HCT116 (cell line): ENCODE results near the gene TBCD. TPM values are rescaled to one million over a fixed set of nuclear protein-coding genes. Genes with fewer than 3 reads are reported as not detected.

Experiments used
- ATAC-seq: fragments of 200-7000 bp; cut with Tn5 transposase; 2 replicates; pipeline ENCODE4 v1.9.1; 2020; ENCODE audit warnings: mild to moderate bottlenecking, moderate library complexity
- BruUV-seq: library from RNA; stranded (reverse); fragments of 400-500 nt; replicated peaks from 2 replicates; lab custom pipeline; 2021; lab: Mats Ljungman, UMichigan
- CTCF ChIA-PET: fragments of 300-600 bp; sonication (Branson Sonifier 250); formaldehyde crosslinking; loops from one replicate; lab custom pipeline; 2021; ENCODE audit warnings: antibody characterized with exemption; lab: Charles Lee
- POLR2A ChIA-PET: fragments of 300-600, 350-600 bp; sonication (Branson Sonifier 250); formaldehyde crosslinking; loops from one replicate; lab custom pipeline; 2021; ENCODE audit warnings: antibody characterized with exemption; lab: Charles Lee
- RAD21 ChIA-PET, 2 experiments: fragments of 300-600 bp; sonication (Branson Sonifier 250); formaldehyde crosslinking; loops; one replicate each; lab custom pipeline; 2023; ENCODE audit warnings: low total read pairs in 2 of 2; ENCODE audit not compliant: uncharacterized antibody in 2 of 2, unreplicated experiment in 2 of 2, low non-redundant PET in 1 of 2; lab: Charles Lee
- DNase-seq: peaks from one replicate; pipeline ENCODE4 v3.0.0-alpha.2; 2010; ENCODE audit warnings: low read depth, low spot score
- H2AFZ ChIP-seq: fragments of 200-600 bp; shearing (Covaris generic), sonication (generic); 2 replicates; pipeline ENCODE4 v1.6.1; 2017; ENCODE audit warnings: low read depth, mixed run types, mixed read lengths, antibody characterized with exemption, low read length; ENCODE audit not compliant: poor library complexity, severe bottlenecking
- H3K27ac ChIP-seq: 2 replicates; pipeline ENCODE4 v1.5.1; 2012; ENCODE audit warnings: low read depth, low read length
- H3K27me3 ChIP-seq: fragments of 200-600 bp; sonication (generic); 2 replicates; pipeline ENCODE4 v1.6.1; 2016; ENCODE audit warnings: mixed run types, low read length, mixed read lengths; ENCODE audit not compliant: insufficient read depth
- H3K36me3 ChIP-seq, 2 experiments: fragments of 200-500 bp in 1 of 2; fragments of 200-600 bp in 1 of 2; sonication (Bioruptor generic) in 1 of 2; sonication (generic) in 1 of 2; 2 replicates each; pipeline versions ENCODE4 v1.5.1 to v1.6.1; 2014 to 2016; ENCODE audit warnings: low read length in 2 of 2, inconsistent platforms in 1 of 2, mixed read lengths in 1 of 2, mixed run types in 1 of 2; ENCODE audit not compliant: insufficient read depth in 2 of 2, control insufficient read depth in 1 of 2
- H3K4me1 ChIP-seq, 2 experiments: fragments of 200-600 bp in 1 of 2; sonication (generic) in 1 of 2; 2 replicates each; pipeline versions ENCODE4 v1.5.1 to v1.6.1; 2012 to 2017; ENCODE audit warnings: low read length in 2 of 2, inconsistent platforms in 1 of 2, mild to moderate bottlenecking in 1 of 2, mixed read lengths in 1 of 2, mixed run types in 1 of 2, moderate library complexity in 1 of 2; ENCODE audit not compliant: insufficient read depth in 2 of 2, control insufficient read depth in 1 of 2
- H3K4me2 ChIP-seq: fragments of 200-600 bp; sonication (generic); 2 replicates; pipeline ENCODE4 v1.6.1; 2017; ENCODE audit warnings: mixed run types, low read length, mixed read lengths
- H3K4me3 ChIP-seq, 2 experiments: fragments of 200-600 bp in 1 of 2; sonication (generic) in 1 of 2; replicated peaks in 1 of 2; 2 replicates each; pipeline ENCODE4 v1.5.1; 2011 to 2016; ENCODE audit warnings: low read length in 2 of 2, control low read depth in 1 of 2, low read depth in 1 of 2, mild to moderate bottlenecking in 1 of 2, mixed read lengths in 1 of 2, mixed run types in 1 of 2
- H3K79me2 ChIP-seq: fragments of 200-600 bp; sonication (generic); 2 replicates; pipeline ENCODE4 v1.6.1; 2017; ENCODE audit warnings: mild to moderate bottlenecking, mixed run types, low read length, moderate library complexity, mixed read lengths; ENCODE audit not compliant: insufficient read depth
- H3K9ac ChIP-seq: fragments of 200-600 bp; sonication (generic); 2 replicates; pipeline ENCODE4 v1.6.1; 2016; ENCODE audit warnings: low read length, mixed read lengths
- H3K9me2 ChIP-seq: fragments of 200-600 bp; sonication (generic), shearing (Covaris generic); 2 replicates; pipeline ENCODE4 v1.6.1; 2017; ENCODE audit warnings: mixed run types, mild to moderate bottlenecking, moderate library complexity; ENCODE audit not compliant: insufficient read depth
- H3K9me3 ChIP-seq, 2 experiments: fragments of 200-500 bp in 1 of 2; fragments of 200-600 bp in 1 of 2; sonication (Bioruptor generic) in 1 of 2; sonication (generic) in 1 of 2; 2 replicates each; pipeline ENCODE4 v1.6.1; 2014 to 2017; ENCODE audit warnings: low read length in 2 of 2, mixed read lengths in 2 of 2, inconsistent platforms in 1 of 2, low read depth in 1 of 2, mild to moderate bottlenecking in 1 of 2, mixed run types in 1 of 2, moderate library complexity in 1 of 2; ENCODE audit not compliant: control insufficient read depth in 1 of 2, insufficient read depth in 1 of 2
- H4K20me1 ChIP-seq: fragments of 200-600 bp; sonication (generic), shearing (Covaris generic); 2 replicates; pipeline ENCODE4 v1.6.1; 2017; ENCODE audit warnings: mixed run types, mild to moderate bottlenecking, moderate library complexity; ENCODE audit not compliant: insufficient read depth
- ATF3 ChIP-seq: IDR thresholded peaks from 2 replicates; pipeline ENCODE4 v1.6.1; 2012
- CBX3 ChIP-seq: IDR thresholded peaks from 2 replicates; pipeline ENCODE4 v1.6.1; 2012; ENCODE audit warnings: low read depth
- CEBPB ChIP-seq: IDR thresholded peaks from 2 replicates; pipeline ENCODE4 v1.6.1; 2012; ENCODE audit warnings: low read depth
- CTCF ChIP-seq, 3 experiments: fragments of 200-600 bp in 1 of 3; sonication (generic) in 1 of 3; IDR thresholded peaks in 2 of 3; conservative IDR thresholded peaks in 1 of 3; 2 replicates each; pipeline ENCODE4 v1.5.1; 2012 to 2017; ENCODE audit warnings: low read depth in 2 of 3, low read length in 2 of 3, antibody characterized with exemption in 1 of 3, borderline replicate concordance in 1 of 3, control low read depth in 1 of 3, mild to moderate bottlenecking in 1 of 3, mixed read lengths in 1 of 3, mixed run types in 1 of 3, moderate library complexity in 1 of 3; ENCODE audit not compliant: insufficient read depth in 1 of 3
- EGR1 ChIP-seq: IDR thresholded peaks from 2 replicates; pipeline ENCODE4 v1.6.1; 2012; ENCODE audit warnings: low read depth
- ELF1 ChIP-seq: IDR thresholded peaks from 2 replicates; pipeline ENCODE4 v1.6.1; 2012; ENCODE audit warnings: low read depth, borderline replicate concordance
- EZH2phosphoT487 ChIP-seq: fragments of 200-600 bp; IDR thresholded peaks from 2 replicates; pipeline ENCODE4 v1.6.1; 2018; ENCODE audit warnings: antibody characterized with exemption, borderline replicate concordance
- POLR2A ChIP-seq: IDR thresholded peaks from 2 replicates; pipeline ENCODE4 v1.7.0; 2011; ENCODE audit warnings: borderline replicate concordance; ENCODE audit not compliant: insufficient read depth, insufficient read length; ENCODE audit errors: extremely low read depth
- POLR2AphosphoS5 ChIP-seq: IDR thresholded peaks from 2 replicates; pipeline ENCODE4 v1.6.1; 2011; ENCODE audit warnings: mild to moderate bottlenecking, low read depth, low read length, moderate library complexity
- RAD21 ChIP-seq: IDR thresholded peaks from 2 replicates; pipeline ENCODE4 v1.6.1; 2012; ENCODE audit warnings: low read depth, mild to moderate bottlenecking
- REST ChIP-seq: IDR thresholded peaks from 2 replicates; pipeline ENCODE4 v1.6.1; 2012; ENCODE audit warnings: low read depth
- SIN3A ChIP-seq: IDR thresholded peaks from 2 replicates; pipeline ENCODE4 v1.6.1; 2012; ENCODE audit warnings: low read depth
- SP1 ChIP-seq: IDR thresholded peaks from 2 replicates; pipeline ENCODE4 v1.6.1; 2012; ENCODE audit warnings: low read depth
- SRF ChIP-seq: IDR thresholded peaks from 2 replicates; pipeline ENCODE4 v1.6.1; 2012; ENCODE audit warnings: low read depth
- TCF7L2 ChIP-seq: IDR thresholded peaks from 2 replicates; pipeline ENCODE4 v1.7.0; 2011; ENCODE audit warnings: borderline replicate concordance, inconsistent platforms; ENCODE audit not compliant: insufficient read depth, insufficient read length; ENCODE audit errors: extremely low read depth
- ZBTB33 ChIP-seq: IDR thresholded peaks from 2 replicates; pipeline ENCODE4 v1.6.1; 2011; ENCODE audit warnings: mild to moderate bottlenecking, low read length, moderate library complexity; ENCODE audit not compliant: insufficient replicate concordance; ENCODE audit errors: extremely low read depth
- ZNF274 ChIP-seq: fragments of 200-500 bp; sonication (Bioruptor generic); IDR thresholded peaks from 2 replicates; pipeline ENCODE4 v1.6.1; 2014; ENCODE audit warnings: mild to moderate bottlenecking, low read depth, low read length, inconsistent platforms
- intact Hi-C: fragments of 100-400 bp; cut with micrococcal nuclease; formaldehyde crosslinking; loops from 2 replicates; pipeline ENCODE4 v1.10.0; 2022
- total RNA-seq: library from RNA; stranded (reverse); gene quantifications from one replicate; pipeline ENCODE4 v1.2.1, GENCODE V29; 2021; ENCODE audit not compliant: unreplicated experiment

Gene TBCD
- total RNA-seq, 1 experiment from 2014 or later: 152 TPM

- no peak for TF ChIP-seq SIN3A
- TF ChIP-seq EGR1: no peak
- TF ChIP-seq CTCF (IDR thresholded peaks at IDR 0.05 in 2 of 3, conservative IDR thresholded peaks at IDR 0.05 in 1 of 3; ENCODE audit: borderline replicate concordance in 1 of 3, insufficient read depth in 1 of 3, low read depth in 2 of 3, low read length in 2 of 3): no peak
- no peak for TF ChIP-seq EZH2phosphoT487
- no peak for TF ChIP-seq CBX3
- TF ChIP-seq RAD21: no peak
- TF ChIP-seq ZBTB33: no peak
- TF ChIP-seq ELF1: no peak
- TF ChIP-seq REST: no peak
- TF ChIP-seq SP1: no peak
- TF ChIP-seq TCF7L2: no peak
- no peak for TF ChIP-seq ATF3
- no peak for TF ChIP-seq POLR2AphosphoS5
- TF ChIP-seq ZNF274: no peak
- no peak for TF ChIP-seq SRF
- no peak for TF ChIP-seq CEBPB
- TF ChIP-seq POLR2A: no peak
- no peak overlapping the region for H3K9ac ChIP-seq
- H3K36me3 ChIP-seq: peaks cover 0 to 5% of the 10 kb centered on the region in 2 experiments; a peak in 1 of 4 replicates
- no peak overlapping the region for H3K4me2 ChIP-seq
- no TSS peak for BruUV-seq
- no peak overlapping the region for H3K4me3 ChIP-seq
- H3K9me2 ChIP-seq: no peaks in the 10 kb centered on the region
- ChIA-PET RAD21 (no interaction called here), POLR2A (no interaction called here), CTCF (no interaction called here)
- ATAC-seq (no peak), DNase-seq (no peak)
- no peak overlapping the region for H2AFZ ChIP-seq
- intact Hi-C loops: no loop called here
- no peaks in the 10 kb centered on the region for H3K27me3 ChIP-seq
- peaks cover 11 to 34% of the 10 kb centered on the region in 2 experiments; a peak in 3 of 4 replicates for H3K9me3 ChIP-seq
- no peak overlapping the region for H3K27ac ChIP-seq
- no peaks in the 10 kb centered on the region for H4K20me1 ChIP-seq
- H3K79me2 ChIP-seq: no peaks in the 10 kb centered on the region
- H3K4me1 ChIP-seq: no peaks in the 10 kb centered on the region
These were observed 6.3 kb upstream of the TBCD start for GRCh38 chr17:82745524-82745923.
